Measurements from ENCODE around the gene MAPK14.
A peak's percentile ranks its signal among the peaks of the same experiment; 100 is the strongest.
"Not testable (repeated sequence)": the region's sequence is repeated elsewhere in the genome, so short reads cannot be mapped to it uniquely, and the experiment has no call there.

The MAPK14 gene

GRCh38 chr6:36027501-36028087 lies at the start of gene MAPK14:
TSS of gene MAPK14 (plus strand) at chr6:36027808. CDS start at chr6:36028158, 350 bp downstream.
- peak; percentile 98 for DNase-seq (ENCODE audit: low read depth in 2 of 2)

- not testable (repeated sequence) for DNase-seq (ENCODE audit: low read depth in 2 of 2)
Measured at GRCh38 chr6:35980126-35980525, 47.5 kb upstream of the MAPK14 start.

GRCh38 chr6:35980991-35981645 lies 46.5 kb upstream of the MAPK14 start:
- no peak for DNase-seq (ENCODE audit: low read depth in 2 of 2)

GRCh38 chr6:35984701-35985100 lies 42.9 kb upstream of the MAPK14 start:
- DNase-seq (ENCODE audit: low read depth in 2 of 2): no peak

GRCh38 chr6:35988047-35988446 lies 39.6 kb upstream of the MAPK14 start:
- DNase-seq (ENCODE audit: low read depth in 2 of 2): not testable (repeated sequence)

GRCh38 chr6:35993150-35993549 lies 34.5 kb upstream of the MAPK14 start:
- DNase-seq (ENCODE audit: low read depth in 2 of 2): no peak

GRCh38 chr6:36000451-36000850 lies 27.2 kb upstream of the MAPK14 start:
- DNase-seq (ENCODE audit: low read depth in 2 of 2): no peak

GRCh38 chr6:36015666-36016065 lies 11.9 kb upstream of the MAPK14 start:
- no peak for DNase-seq (ENCODE audit: low read depth in 2 of 2)

- DNase-seq (ENCODE audit: low read depth in 2 of 2): no peak
Measured at GRCh38 chr6:36018339-36018738, 9.3 kb upstream of the MAPK14 start.

GRCh38 chr6:36019167-36019566 lies 8.4 kb upstream of the MAPK14 start:
- DNase-seq (ENCODE audit: low read depth in 2 of 2): no peak

GRCh38 chr6:36020154-36020553 lies 7.5 kb upstream of the MAPK14 start:
- DNase-seq (ENCODE audit: low read depth in 2 of 2): no peak

- DNase-seq (ENCODE audit: low read depth in 2 of 2): no peak
Measured at GRCh38 chr6:36023996-36024795, 3.4 kb upstream of the MAPK14 start, which contains the start of gene SLC26A8. TSS of gene SLC26A8 (minus strand) at chr6:36024641. CDS start at chr6:36019707, 4,934 bp downstream.

- DNase-seq (ENCODE audit: low read depth in 2 of 2): no peak
Measured at GRCh38 chr6:36025260-36025931, 2.2 kb upstream of the MAPK14 start.

- DNase-seq (ENCODE audit: low read depth in 2 of 2): no peak
Measured at GRCh38 chr6:36025932-36026327, 1.7 kb upstream of the MAPK14 start.

- peak; percentile 21 to 29 for DNase-seq (ENCODE audit: low read depth in 2 of 2)
Measured at GRCh38 chr6:36028088-36028876, 674 bp downstream of the MAPK14 start.

- peak; percentile 65 to 68 for DNase-seq (ENCODE audit: low read depth in 2 of 2)
Measured at GRCh38 chr6:36028877-36029324, 1.3 kb downstream of the MAPK14 start.

GRCh38 chr6:36029464-36029863 lies 1.9 kb downstream of the MAPK14 start:
- DNase-seq (ENCODE audit: low read depth in 2 of 2): no peak

- no peak for DNase-seq (ENCODE audit: low read depth in 2 of 2)
Measured at GRCh38 chr6:36032261-36032660, 4.7 kb downstream of the MAPK14 start.

GRCh38 chr6:36033144-36033543 lies 5.5 kb downstream of the MAPK14 start:
- DNase-seq (ENCODE audit: low read depth in 2 of 2): not testable (repeated sequence)

- peak; percentile 29 to 43 for DNase-seq (ENCODE audit: low read depth in 2 of 2)
Measured at GRCh38 chr6:36033935-36034334, 6.3 kb downstream of the MAPK14 start.

- no peak for DNase-seq (ENCODE audit: low read depth in 2 of 2)
Measured at GRCh38 chr6:36034441-36034840, 6.8 kb downstream of the MAPK14 start.
